ENCODE results near the gene ELAVL1. TPM values are rescaled to one million over a fixed set of nuclear protein-coding genes. Genes with fewer than 3 reads are reported as not detected.

Gene ELAVL1
- total RNA-seq, 1 experiment from 2014 or later: 87.2 TPM

DNA sequence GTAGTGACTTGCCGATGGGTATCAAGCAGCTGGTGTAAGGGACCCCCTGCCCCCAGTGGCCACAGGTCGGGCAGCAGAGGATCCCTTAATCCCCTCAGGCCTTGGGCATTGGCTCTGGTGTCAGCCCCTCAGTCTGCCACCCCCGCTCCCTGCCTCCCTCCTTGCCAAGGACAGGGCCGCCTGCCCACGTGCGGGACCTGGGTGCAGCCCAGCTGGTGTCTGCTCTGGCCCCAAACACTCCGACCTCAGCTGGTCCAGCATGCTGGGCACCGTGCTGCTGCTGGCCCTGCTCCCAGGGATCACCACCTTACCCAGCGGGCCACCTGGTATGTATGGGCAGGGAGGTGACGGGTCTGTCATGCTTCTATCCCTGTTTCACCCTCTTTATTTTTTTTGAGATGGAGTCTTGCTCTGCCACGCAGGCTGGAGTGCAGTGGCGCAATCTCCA lies 90.8 kb downstream of the ELAVL1 start, which contains the start of gene TGFBR3L:
Gene TGFBR3L, plus strand, starts transcription at position 233 of the 448 bp plus-strand sequence.
- DNase-seq (no peak), ATAC-seq (no peak)
- Histone ChIP-seq H3K4me3 (ENCODE audit: low read length) (peak within 1 kb of the TSS; percentile 74; the same call in 1 of the 2 replicates), H3K79me2 (ENCODE audit: low read length) (peaks cover 4% of the 10 kb centered on the region; the same call in 1 of the 2 replicates), H4K20me1 (ENCODE audit: low read length) (no peaks in the 10 kb centered on the region), H3K9me3 (ENCODE audit: low read length) (no peaks in the 10 kb centered on the region), H2AFZ (ENCODE audit: low read length) (no peak within 1 kb of the TSS), H3K9me2 (replicated peaks; ENCODE audit: low read length) (no peaks in the 10 kb centered on the region), H3F3A (ENCODE audit: low read length, unreplicated experiment) (no peaks in the 10 kb centered on the region), H3K4me1 (ENCODE audit: insufficient read depth, low read length) (peaks cover 19% of the 10 kb centered on the region), H3K27ac (ENCODE audit: low read length) (no peak within 1 kb of the TSS), H3K4me2 (ENCODE audit: low read length) (peak within 1 kb of the TSS; percentile 90), H3K27me3 (ENCODE audit: low read length) (no peaks in the 10 kb centered on the region), H3K36me3 (ENCODE audit: low read depth, low read length) (peaks cover 20% of the 10 kb centered on the region), H3K9ac (ENCODE audit: low read length) (no peak within 1 kb of the TSS)
- intact Hi-C loops (cut with micrococcal nuclease): no loop called here
- no TSS peak for BruUV-seq (replicated peaks)
- no peak for TF ChIP-seq EZH2 (IDR thresholded peaks at IDR 0.05; ENCODE audit: low read length, unreplicated experiment)
- TF ChIP-seq EZH2phosphoT487 (IDR thresholded peaks at IDR 0.05; ENCODE audit: borderline replicate concordance, low read length): no peak
- TF ChIP-seq, protein P1, sequence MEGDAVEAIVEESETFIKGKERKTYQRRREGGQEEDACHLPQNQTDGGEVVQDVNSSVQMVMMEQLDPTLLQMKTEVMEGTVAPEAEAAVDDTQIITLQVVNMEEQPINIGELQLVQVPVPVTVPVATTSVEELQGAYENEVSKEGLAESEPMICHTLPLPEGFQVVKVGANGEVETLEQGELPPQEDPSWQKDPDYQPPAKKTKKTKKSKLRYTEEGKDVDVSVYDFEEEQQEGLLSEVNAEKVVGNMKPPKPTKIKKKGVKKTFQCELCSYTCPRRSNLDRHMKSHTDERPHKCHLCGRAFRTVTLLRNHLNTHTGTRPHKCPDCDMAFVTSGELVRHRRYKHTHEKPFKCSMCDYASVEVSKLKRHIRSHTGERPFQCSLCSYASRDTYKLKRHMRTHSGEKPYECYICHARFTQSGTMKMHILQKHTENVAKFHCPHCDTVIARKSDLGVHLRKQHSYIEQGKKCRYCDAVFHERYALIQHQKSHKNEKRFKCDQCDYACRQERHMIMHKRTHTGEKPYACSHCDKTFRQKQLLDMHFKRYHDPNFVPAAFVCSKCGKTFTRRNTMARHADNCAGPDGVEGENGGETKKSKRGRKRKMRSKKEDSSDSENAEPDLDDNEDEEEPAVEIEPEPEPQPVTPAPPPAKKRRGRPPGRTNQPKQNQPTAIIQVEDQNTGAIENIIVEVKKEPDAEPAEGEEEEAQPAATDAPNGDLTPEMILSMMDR (conservative IDR thresholded peaks at IDR 0.05; ENCODE audit: low read depth, low read length): no peak
- ChIA-PET CTCF (no interaction called here), POLR2A (ENCODE audit: unreplicated experiment) (no interaction called here)

DNA sequence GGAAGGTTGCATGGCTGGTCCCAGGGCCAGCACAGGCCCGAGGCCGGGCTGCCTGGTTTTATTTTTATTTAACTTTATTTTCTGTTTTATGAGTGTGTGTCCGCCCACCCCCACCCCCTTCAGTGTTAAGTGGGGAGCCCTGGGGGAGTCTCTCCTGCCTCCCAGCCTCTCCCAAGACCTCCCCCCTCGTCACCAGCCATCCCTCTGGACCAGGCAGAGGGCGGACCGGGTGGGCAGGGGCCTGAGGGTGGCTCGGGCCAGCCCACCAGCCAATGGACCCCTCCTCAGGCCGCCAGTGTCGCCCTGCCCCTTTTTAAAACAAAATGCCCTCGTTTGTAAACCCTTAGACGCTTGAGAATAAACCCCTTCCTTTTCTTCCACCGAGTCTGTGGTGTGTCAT lies 91.3 kb downstream of the ELAVL1 start:
- intact Hi-C loops (cut with micrococcal nuclease): no loop called here
- Histone ChIP-seq H3K27ac (ENCODE audit: low read length) (no peak overlapping the region), H3F3A (ENCODE audit: low read length, unreplicated experiment) (no peaks in the 10 kb centered on the region), H3K9me3 (ENCODE audit: low read length) (no peaks in the 10 kb centered on the region), H2AFZ (ENCODE audit: low read length) (no peak overlapping the region), H3K4me3 (ENCODE audit: low read length) (no peak overlapping the region), H3K79me2 (ENCODE audit: low read length) (peaks cover 4% of the 10 kb centered on the region; the same call in 1 of the 2 replicates), H3K27me3 (ENCODE audit: low read length) (no peaks in the 10 kb centered on the region), H3K9ac (ENCODE audit: low read length) (no peak overlapping the region), H3K4me1 (ENCODE audit: insufficient read depth, low read length) (peaks cover 18% of the 10 kb centered on the region), H4K20me1 (ENCODE audit: low read length) (no peaks in the 10 kb centered on the region), H3K4me2 (ENCODE audit: low read length) (no peak overlapping the region), H3K9me2 (replicated peaks; ENCODE audit: low read length) (no peaks in the 10 kb centered on the region), H3K36me3 (ENCODE audit: low read depth, low read length) (peaks cover 20% of the 10 kb centered on the region)
- no TSS peak for BruUV-seq (replicated peaks)
- TF ChIP-seq, protein P1 (conservative IDR thresholded peaks at IDR 0.05; ENCODE audit: low read depth, low read length): no peak
- TF ChIP-seq EZH2phosphoT487 (IDR thresholded peaks at IDR 0.05; ENCODE audit: borderline replicate concordance, low read length) (no peak), EZH2 (IDR thresholded peaks at IDR 0.05; ENCODE audit: low read length, unreplicated experiment) (no peak)
- ChIA-PET CTCF (no interaction called here), POLR2A (ENCODE audit: unreplicated experiment) (no interaction called here)
- no peak for DNase-seq
- no peak for ATAC-seq

DNA sequence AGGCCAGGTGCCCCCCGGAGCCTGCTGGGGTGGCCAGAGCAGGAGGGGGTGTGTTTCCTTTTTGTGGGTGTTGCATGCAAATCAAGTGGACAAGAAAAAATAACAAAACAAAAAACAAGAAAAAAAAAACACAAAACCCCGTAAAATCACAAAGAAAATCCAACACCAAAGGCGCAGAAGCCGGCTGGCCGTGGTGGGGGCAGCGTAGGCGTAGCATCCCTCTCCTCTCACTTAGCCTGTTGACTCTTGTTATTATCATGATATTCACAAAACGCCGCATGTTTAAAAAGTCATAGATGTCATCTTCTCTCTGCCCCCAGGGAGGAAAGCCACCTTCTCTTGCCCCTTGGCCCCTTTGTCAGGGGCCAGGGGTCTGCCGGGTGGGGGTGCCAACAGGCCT lies 91.8 kb downstream of the ELAVL1 start:
- no peaks in the 10 kb centered on the region for H3K9me3 ChIP-seq (ENCODE audit: low read length)
- CTCF ChIA-PET: no interaction called here
- no TSS peak for BruUV-seq (replicated peaks)
- ATAC-seq (no peak), DNase-seq (no peak)
- TF ChIP-seq EZH2 (IDR thresholded peaks at IDR 0.05; ENCODE audit: low read length, unreplicated experiment) (no peak), EZH2phosphoT487 (IDR thresholded peaks at IDR 0.05; ENCODE audit: borderline replicate concordance, low read length) (no peak)
- TF ChIP-seq, protein P1 (conservative IDR thresholded peaks at IDR 0.05; ENCODE audit: low read depth, low read length): no peak
- POLR2A ChIA-PET (ENCODE audit: unreplicated experiment): no interaction called here
- no peak overlapping the region for H2AFZ ChIP-seq (ENCODE audit: low read length)
- H3K9ac ChIP-seq (ENCODE audit: low read length): no peak overlapping the region
- H4K20me1 ChIP-seq (ENCODE audit: low read length): no peaks in the 10 kb centered on the region
- no peak overlapping the region for H3K27ac ChIP-seq (ENCODE audit: low read length)
- no peaks in the 10 kb centered on the region for H3K27me3 ChIP-seq (ENCODE audit: low read length)
- no peaks in the 10 kb centered on the region for H3K9me2 ChIP-seq (replicated peaks; ENCODE audit: low read length)
- H3K4me3 ChIP-seq (ENCODE audit: low read length): no peak overlapping the region
- H3K4me1 ChIP-seq (ENCODE audit: insufficient read depth, low read length): peaks cover 18% of the 10 kb centered on the region
- peaks cover 20% of the 10 kb centered on the region for H3K36me3 ChIP-seq (ENCODE audit: low read depth, low read length)
- no peaks in the 10 kb centered on the region for H3F3A ChIP-seq (ENCODE audit: low read length, unreplicated experiment)
- intact Hi-C loops (cut with micrococcal nuclease): no loop called here
- H3K4me2 ChIP-seq (ENCODE audit: low read length): no peak overlapping the region
- H3K79me2 ChIP-seq (ENCODE audit: low read length): peaks cover 4% of the 10 kb centered on the region; the same call in 1 of the 2 replicates
